Pulmonary artery endothelial cell (primary cell): Measurements from ENCODE around the gene VPS54. TPM values are rescaled to one million over a fixed set of nuclear protein-coding genes. Genes with fewer than 3 reads are reported as not detected.
"Not testable (repeated sequence)": the region's sequence is repeated elsewhere in the genome, so short reads cannot be mapped to it uniquely, and the experiment has no call there.

Experiments used
- DNase-seq: peaks from one replicate; pipeline ENCODE4 v3.0.0-alpha.2; 2011; ENCODE audit warnings: low read depth, low spot score
- total RNA-seq: library from RNA; depleted of rRNA; stranded (reverse); fragments of >200 nt; gene quantifications from 2 replicates; pipeline ENCODE4 v1.2.3, GENCODE V29; 2014

VPS54 gene
- total RNA-seq, 1 donor from 2014 or later = 17.6 TPM

DNA sequence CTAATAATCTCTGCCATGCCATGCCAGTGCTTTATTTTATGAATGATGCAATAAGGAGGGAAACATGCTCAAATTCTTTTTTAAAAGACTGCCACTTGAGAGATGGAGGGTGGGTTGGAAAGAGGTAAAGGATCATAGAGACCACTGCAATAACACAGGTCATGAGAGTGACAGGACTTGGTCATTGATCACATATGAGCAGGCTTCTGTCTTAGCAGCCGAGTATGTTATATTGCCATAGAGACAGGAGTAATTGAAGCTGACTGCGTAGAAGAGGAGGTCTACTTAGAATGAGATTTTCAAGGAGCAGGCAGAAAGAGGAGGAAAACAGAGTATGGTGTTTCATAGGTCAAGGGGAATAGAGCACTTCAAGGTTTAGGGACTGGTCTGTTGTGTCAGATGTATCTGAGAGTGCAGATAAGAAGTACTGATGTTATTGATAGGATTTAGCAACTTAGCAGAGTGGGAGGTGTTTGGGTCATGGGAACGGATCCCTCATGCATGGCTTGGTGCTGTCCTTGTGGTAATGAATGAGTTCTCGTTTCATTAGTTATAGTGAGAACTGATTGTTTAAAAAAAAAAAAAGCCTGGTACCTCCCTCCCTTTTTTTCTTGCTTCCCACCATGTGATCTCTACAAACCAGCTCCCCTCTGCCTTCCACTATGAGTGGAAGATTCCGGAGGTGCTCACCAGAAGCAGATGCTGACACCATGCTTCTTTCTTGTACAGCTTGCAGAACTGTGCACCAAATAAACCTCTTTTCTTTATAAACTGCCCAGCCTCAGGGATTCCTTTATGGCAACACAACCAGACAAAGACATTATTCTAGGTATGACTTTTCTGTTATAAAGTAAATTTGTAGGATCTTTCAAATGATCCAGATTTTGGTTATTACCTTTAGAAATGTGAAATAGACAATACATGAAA is 144.8 kb downstream of the VPS54 start:
- no peak for DNase-seq

DNA sequence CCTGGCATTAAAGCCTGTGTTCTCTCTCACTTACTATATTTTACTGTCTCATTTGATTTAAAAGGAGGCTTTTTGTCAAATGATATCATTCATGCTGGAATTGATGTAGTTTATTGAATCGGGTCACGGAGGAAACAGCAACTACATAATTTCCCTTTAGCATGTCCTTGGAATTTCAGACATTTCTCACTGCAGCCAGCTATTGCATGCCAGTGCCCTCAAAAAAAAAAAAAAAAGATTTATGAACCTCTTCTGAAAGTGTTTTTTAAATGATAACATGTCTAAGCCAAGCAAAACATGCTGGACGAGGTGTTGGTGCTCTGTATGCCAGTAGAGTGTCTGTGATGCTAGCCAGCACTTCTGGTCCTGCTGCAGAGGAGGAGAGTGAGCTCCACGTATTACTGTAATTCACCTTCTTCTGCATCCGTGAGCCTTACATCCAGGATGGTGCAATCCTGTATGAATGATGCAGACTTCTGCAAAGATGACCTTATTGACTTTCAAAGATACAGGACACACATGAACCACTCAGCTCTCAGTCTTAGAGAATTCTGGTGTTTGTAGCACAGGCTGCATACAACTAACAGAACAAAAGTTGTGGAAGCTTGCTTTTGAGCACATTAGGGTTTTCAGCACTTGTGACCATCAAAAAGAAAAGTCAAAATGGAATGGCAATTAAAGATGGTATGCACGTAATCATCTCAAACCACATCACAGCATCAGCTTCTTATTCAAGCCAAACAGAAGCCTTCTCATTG is 146.5 kb downstream of the VPS54 start:
- DNase-seq = no peak

DNA sequence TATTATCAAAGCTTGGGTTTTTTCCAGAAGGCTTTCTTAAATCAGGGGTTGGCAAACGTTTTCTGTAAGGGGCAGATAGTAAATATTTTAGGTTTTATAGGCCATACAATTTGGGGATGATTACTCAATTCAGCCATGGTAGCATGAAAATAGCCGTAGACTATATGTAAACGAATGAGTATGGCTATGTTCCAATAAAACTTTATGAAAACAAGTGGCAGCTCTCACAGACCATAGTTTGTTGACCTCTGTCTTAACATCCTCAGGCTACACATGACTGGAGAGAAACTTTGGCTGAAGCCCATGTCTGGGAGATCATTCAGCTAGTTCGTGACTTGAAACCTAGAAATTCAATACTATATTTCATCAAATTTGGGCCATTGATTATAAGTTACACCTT is 147.4 kb downstream of the VPS54 start:
- no peak for DNase-seq

DNA sequence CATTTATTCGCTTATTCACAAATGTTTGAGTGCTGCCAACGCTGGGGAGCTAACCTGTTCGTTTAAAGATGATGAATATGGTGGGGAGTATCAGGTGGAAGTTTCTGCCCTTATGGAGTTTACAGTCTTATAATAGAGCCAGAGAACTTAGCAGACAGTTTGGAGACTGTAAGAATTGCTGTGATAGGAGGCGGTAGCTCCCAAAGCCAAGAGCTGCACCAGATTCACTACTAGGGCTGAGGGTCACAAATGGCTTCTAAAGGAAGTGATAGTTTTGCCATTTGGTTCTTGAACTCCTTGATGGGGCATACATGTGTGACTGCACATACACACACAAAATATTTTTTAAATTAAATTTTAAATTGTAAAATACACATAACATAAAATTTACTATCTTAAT is 148.5 kb downstream of the VPS54 start:
- no peak for DNase-seq

DNA sequence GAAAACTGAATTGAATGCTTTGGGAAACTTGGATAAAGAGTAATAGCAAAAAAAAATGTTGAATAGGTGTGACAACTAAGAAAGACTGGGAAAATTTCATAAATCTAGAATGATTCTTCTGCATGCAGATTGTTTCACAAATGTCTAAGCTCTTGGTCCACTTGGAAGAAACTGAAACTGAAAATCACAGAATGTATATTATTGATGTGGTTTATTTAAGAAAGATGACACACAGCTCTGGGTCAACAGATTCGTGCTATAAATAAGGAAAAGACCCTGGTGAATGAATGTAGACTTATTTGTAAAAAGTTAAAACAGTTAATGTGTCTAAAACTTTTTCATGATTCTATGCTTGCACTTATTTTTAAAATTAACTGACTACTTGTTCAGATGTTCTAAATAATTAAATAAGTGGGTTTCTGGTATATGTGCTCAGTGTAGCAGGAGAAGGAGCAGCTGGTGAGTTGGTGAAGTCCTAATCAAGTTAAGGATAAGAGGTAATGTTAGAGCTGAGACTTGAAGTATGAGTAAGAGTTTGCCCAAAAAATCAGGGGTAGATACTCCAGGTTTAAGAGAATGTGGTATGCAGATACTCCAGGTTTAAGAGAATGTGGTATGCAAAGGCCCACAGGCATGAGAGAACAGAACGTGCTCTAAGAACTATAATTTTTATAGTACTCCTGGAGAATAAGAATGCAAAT is 153.1 kb downstream of the VPS54 start:
- no peak for DNase-seq

DNA sequence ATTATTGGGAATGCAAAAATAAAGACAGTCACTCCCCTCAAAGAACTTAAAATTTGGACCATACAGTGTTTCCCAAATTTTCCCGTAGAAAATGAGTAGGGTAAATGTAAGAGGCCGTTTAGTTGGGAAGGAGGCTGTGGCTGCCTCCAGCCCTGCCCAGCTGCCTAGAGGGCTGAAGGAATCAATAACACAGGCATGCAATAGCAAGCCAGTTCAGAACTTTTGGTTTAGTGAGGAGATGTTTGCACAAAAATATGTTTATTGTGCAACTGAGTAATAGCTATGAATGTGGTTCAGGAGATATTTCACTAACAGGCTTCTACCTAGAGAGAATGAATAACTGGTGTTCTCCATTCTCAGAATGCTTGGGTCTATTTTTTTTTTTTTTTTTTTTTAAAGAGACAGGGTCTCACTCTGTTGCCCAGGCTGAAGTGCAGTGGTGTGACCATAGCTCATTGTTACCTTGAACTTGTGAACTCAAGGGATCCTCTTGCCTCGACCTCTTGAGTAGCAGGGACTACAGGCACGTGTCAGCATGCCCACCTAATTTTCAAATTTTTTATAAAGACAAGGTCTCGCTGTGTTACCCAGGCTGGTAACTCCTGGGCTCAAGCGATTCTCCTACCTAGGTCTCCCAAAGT is 153.9 kb downstream of the VPS54 start:
- DNase-seq = no peak

DNA sequence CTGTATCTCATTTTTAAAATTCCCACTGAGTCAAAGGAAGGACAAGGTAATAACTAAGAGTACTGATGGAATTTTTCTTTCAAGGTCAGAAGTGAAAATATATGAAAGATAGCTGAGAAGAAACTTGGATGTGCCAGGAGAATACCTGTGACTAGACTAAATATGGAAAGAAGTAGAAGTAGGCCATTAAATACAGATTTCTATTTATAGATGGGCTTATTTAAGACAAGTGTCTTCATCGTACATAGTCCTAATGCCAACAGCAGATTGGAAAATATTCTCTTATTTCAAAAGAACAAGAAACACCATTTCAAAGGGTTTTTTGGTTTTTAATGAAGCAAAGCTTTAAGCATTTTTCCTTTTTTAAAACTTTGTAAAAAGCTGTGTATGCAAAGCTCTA is 155.5 kb downstream of the VPS54 start:
- DNase-seq = no peak

DNA sequence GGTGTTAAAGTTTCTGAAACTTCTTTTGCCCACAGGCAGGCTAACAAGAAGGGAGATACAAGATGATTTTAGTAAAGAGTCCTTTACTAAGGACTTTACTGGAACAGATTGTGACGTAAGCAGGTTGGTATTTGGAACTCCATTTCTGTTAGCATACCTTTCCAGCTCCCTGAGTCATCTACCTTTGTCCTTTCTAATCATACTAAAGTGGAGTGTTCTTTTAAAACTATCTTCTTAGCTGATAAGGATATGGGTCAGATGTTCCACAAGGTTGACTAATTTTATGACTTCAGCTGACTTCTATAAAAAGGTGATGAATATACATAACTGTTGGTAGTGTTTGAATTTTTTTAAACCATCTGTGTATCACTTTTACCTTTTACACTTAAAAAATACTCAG is 156.4 kb downstream of the VPS54 start:
- no peak for DNase-seq

DNA sequence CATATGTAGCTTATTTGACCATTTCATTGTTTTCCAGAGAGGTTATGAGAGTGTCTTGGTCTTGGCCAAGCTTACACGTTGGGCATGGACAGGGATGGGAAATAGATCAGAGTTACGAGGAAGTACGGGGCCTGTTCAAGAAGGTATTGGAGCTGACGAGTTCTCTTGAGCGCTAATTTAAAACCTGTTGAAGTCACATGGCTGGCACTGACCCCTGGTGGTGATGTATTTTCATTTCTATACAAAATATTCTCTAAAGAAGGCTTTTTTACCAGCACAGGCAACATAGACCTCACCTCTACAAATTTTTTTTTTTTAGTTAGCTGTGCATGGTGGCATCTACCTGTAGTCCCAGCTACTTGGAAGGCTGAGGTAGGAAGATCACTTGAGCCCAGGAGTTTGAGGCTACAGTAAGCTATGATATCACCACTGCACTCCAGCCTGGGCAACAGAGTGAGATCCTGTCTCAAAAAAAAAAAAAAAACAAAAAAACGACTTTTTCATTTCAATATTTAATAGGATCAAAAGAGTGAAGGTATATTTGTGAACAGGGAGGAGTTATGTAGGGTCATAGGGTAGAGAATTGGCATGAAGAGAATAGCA is 157.9 kb downstream of the VPS54 start:
- peak; percentile 47 for DNase-seq

DNA sequence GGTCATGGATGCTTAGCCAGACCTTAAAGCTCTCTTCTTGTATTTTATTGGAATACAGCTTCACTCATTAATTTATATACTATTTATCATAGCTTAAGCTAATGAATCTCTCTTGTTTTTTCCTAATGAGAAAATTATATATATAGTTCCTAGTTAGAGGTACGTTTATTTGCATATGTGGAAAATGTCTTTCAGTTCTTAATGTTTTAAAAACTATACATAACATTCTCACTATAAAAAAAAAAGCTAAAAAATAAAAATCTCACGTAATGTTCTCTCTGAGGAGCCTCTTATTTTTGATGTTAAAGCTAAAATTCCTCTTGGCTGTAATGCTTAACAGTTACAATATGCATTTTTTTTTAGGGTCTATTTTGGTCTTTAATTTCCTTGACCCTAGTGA is 160.9 kb downstream of the VPS54 start:
- no peak for DNase-seq

DNA sequence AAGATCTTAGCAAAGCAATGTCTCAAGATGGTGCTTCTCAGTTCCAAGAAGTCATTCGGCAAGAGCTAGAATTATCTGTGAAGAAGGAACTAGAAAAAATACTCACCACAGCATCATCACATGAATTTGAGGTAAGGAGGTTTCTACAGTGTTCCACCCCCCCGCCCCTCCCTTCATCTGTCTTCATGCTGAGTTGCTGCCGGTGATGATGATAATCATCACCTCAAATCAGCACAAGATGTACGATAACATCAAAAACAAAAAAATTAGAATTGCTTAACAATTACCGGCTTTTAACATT is 163.0 kb downstream of the VPS54 start:
- DNase-seq = no peak

DNA sequence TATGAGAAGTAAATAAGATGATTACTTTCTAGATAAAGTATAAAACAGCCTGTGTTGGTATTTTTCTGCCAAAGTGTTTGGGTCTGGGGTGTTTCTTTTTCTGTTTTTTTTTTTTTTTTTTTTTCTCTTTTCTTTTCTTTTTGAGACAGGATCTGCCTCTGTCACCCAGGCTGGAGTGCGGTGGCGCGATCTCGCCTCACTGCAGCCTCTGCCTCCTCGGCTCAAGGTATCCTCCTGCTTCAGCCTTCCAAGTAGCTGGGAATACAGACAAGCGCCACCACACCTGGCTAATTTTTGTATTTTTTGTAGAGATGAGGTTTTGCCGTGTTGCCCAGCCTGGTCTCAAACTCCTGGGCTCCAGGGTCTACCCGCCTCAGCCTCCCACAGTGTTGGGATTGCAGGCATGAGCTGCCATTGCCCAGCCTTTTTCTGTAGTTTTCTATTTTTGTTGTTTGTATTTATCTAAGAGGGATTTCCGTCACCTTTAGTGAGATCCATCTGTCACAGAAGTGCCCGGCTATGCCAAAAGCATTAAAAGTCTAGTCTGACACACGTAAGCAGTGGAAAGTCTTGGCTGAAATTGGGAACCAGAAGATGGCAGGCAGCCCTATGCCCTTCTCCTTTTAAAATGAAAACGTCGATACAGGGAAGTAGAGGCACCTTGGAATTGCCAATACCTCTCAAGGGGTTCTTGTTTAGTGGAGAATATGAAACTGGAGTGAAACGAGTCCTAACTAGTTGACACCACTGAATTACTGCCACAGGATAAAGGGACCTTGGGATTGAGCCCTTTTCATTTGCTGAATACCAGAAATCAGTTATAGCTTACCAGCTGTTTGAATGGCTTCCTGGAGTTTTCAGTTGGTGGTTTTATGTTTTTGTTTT is 163.6 kb downstream of the VPS54 start:
- no peak for DNase-seq

DNA sequence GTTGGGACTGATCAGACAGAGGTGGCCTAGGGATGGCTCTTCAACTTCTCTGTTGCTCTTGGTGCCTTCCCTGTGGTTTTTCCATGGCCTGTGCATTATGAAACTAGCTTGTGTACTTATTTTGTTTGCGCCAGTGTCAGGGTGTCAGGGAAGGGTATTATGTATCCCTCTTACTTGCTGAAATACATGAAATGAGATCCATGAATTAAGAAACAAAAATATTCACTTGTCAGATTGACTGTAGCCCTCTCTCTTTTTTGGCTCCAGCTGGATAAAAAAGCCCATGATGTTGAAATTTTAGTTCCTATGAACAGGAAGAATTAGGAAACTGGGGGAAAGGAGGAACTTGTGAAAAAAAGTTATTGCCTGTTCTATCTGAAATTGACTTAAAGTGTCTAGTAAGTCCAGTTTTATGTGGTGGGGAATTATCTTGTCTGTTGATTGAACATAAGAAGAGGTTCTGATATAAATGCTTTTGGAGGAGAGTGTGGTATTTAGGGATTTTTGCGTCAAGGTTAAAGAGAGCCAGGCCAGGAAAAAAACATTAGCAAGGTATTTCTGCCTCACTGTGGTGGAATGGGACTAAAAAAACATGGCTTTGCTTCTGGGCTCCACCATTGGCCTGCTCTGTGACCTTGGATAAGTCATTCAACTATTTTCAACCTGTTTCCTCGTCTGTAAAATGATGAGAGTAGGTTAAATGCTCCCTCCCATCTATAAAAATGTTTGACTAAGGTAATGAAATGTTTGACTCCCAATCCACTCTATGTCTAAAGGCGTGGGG is 165.5 kb downstream of the VPS54 start:
- DNase-seq = no peak

DNA sequence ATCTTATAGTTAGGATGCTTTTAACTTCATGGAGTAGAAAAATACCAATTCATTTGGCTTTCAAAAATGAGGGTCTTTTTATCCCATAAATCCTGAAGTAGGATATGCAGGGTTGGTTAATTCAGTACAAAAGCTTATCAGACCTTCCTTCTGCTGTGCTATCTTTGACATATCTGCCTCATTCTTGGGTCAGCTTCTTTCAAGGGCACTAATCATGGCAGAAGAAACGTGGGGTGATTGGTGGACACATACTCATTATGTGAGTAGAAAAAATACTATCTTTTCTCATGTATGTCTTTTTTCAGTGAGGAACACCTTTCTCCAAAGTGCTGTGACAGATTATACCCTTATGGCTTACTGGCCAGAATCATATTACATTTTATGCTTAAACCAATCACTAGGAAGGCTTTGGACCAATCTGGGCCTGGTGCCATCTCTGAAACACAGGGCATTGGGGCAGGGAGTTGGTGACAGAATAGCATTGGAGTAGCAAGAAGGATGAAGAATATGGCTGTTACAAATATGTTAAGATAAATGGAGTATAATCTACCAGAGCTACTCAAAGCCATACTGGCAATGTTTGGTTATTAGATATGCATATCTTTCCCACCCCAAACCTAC is 167.4 kb downstream of the VPS54 start:
- DNase-seq = no peak

DNA sequence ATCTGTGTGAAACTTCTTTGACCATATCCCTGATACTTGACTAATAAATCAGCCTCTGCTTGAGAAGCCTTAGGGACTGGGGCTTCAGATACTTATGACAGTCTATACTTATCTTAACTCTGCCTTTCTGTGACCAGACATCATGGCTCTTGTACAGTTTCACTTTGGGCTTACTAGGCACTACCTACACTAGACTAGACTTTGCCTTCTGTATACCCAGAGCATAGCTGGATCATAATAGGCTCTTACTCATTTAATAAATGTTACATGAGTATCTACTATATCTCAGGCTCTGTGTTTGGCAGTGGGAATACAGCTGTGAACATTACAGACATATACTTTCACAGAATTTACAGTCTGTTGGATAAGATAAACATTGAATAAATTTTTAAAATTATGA is 168.6 kb downstream of the VPS54 start:
- DNase-seq = no peak

DNA sequence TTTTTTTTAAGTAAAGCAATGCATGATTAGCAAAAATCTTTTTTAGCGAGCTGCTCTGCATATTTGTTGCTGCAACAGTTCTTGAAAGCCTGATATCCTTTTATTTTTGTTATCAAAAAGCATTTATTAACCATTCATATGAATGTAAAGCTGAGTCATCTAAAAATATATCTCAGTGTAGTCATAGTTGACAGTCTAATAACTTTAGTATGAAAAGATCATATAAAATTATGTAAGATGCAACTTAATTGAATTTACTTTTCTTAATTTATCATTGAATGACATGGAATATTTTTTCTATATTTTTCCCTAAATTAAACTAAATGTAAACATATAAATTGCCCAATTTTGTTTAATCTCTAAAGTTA is 169.0 kb downstream of the VPS54 start:
- no peak for DNase-seq

DNA sequence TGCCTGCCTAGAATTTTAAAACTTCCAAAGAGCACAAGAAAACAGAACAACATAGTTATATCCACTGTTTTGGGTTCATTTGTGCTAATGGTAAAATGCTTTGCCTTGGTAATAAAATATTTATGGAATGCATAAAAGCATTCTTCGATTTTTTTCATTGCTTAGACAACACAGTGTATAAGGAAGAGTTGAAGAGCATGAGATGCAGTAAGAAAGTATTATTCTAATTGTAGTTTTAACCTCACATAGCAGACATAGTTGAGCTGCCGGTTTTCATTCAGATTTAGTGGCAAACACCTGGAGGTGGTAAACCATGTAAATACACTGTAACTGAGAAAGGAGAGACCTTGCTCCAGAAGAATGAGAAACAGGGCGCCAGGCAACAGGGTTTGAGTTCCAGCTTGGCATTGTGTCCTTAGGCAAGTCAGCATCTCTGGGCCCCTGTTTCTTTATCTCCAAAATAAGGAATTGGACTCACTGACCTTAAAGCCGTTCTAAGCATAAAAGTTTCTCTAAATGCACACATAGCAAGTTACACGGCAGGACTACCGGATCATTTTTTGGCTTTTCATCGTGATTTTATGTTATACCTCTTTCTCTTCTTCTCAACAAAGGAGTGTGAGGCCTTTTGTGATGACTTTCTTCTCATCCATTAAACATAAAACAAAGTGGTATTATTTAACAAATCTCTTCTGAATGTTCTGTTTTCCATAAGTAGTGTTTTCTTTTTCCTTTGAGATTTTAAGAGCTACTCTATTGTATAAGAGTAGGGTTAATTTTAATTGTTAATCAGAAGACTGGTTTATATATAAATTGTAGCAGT is 169.6 kb downstream of the VPS54 start:
- no peak for DNase-seq

DNA sequence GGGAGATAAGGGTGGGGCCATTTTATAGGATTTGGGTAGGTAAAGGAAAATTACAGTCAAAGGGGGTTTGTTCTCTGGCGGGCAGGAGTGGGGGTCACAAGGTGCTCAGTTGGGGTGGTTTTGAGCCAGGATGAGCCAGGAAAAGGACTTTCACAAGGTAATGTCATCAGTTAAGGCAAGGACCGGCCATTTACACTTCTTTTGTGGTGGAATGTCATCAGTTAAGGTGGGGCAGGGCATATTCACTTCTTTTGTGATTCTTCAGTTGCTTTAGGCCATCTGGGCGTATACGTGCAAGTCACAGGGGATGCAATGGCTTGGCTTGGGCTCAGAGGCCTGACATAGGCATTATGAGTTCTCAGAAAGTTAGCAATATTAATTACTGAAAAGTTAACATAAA is 171.7 kb downstream of the VPS54 start:
- DNase-seq = not testable (repeated sequence)
